ENCODE measurements around the gene TTC19.

DNA sequence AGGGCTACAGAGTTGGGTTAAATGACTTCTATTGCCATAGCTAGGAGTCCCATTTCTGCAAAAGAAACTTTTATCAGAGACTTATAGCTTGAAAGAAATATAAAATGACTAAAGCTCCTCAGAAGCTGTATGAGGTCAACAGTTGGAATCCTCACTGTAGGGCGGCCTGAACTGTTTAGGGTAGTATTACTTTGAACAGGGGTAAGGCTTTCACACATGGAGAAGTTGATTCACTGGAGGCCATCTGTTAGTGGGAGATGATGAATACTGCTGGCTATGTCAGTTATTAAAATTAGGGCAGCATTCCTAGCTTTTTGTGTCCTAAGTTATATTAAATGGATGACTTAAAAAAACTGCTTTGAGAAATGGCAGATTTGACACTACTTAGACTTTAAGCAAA lies 6.0 kb downstream of the TTC19 start:
- TF ChIP-seq, protein P1, sequence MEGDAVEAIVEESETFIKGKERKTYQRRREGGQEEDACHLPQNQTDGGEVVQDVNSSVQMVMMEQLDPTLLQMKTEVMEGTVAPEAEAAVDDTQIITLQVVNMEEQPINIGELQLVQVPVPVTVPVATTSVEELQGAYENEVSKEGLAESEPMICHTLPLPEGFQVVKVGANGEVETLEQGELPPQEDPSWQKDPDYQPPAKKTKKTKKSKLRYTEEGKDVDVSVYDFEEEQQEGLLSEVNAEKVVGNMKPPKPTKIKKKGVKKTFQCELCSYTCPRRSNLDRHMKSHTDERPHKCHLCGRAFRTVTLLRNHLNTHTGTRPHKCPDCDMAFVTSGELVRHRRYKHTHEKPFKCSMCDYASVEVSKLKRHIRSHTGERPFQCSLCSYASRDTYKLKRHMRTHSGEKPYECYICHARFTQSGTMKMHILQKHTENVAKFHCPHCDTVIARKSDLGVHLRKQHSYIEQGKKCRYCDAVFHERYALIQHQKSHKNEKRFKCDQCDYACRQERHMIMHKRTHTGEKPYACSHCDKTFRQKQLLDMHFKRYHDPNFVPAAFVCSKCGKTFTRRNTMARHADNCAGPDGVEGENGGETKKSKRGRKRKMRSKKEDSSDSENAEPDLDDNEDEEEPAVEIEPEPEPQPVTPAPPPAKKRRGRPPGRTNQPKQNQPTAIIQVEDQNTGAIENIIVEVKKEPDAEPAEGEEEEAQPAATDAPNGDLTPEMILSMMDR (IDR thresholded peaks at IDR 0.05) = no peak
- TF ChIP-seq POLR2A (IDR thresholded peaks at IDR 0.05) = no peak

Data from adrenal gland (tissue), 5 donors.